Neuronal stem cell (in vitro differentiated cells): ENCODE measurements around the gene RELN.
"Not testable (repeated sequence)": the region's sequence is repeated elsewhere in the genome, so short reads cannot be mapped to it uniquely, and the experiment has no call there.

Experiments
- DNase-seq: peaks from one replicate; pipeline ENCODE4 v3.0.0-alpha.2; 2013; ENCODE audit warnings: low spot score
- H2AFZ ChIP-seq: one replicate; pipeline ENCODE4 v1.6.1; 2013; ENCODE audit warnings: mild to moderate bottlenecking, low read length, inconsistent platforms
- H2AK5ac ChIP-seq: 2 replicates; pipeline ENCODE4 v1.6.1; 2013; ENCODE audit warnings: low read depth, mild to moderate bottlenecking, inconsistent platforms, low read length, moderate library complexity, mixed read lengths
- H2BK120ac ChIP-seq: 2 replicates; pipeline ENCODE4 v1.6.1; 2013; ENCODE audit warnings: low read depth, mild to moderate bottlenecking, inconsistent platforms, low read length, moderate library complexity, mixed read lengths
- H2BK12ac ChIP-seq: one replicate; pipeline ENCODE4 v1.6.1; 2013; ENCODE audit warnings: low read length, inconsistent platforms
- H2BK15ac ChIP-seq: 2 replicates; pipeline ENCODE4 v1.6.1; 2013; ENCODE audit warnings: mild to moderate bottlenecking, low read length, inconsistent platforms, mixed read lengths
- H2BK5ac ChIP-seq: one replicate; pipeline ENCODE4 v1.6.1; 2013; ENCODE audit warnings: inconsistent platforms, mild to moderate bottlenecking, low read length, moderate library complexity
- H3K14ac ChIP-seq: one replicate; pipeline ENCODE4 v1.6.1; 2013; ENCODE audit warnings: low read length, inconsistent platforms
- H3K18ac ChIP-seq: 2 replicates; pipeline ENCODE4 v1.6.1; 2013; ENCODE audit warnings: low read length, inconsistent platforms
- H3K23ac ChIP-seq: 2 replicates; pipeline ENCODE4 v1.6.1; 2013; ENCODE audit warnings: low read depth, mild to moderate bottlenecking, mixed read lengths, low read length, inconsistent platforms; ENCODE audit not compliant: poor library complexity
- H3K27ac ChIP-seq: replicated peaks from 3 replicates; pipeline ENCODE4 v1.5.1; 2013; ENCODE audit warnings: low read length, inconsistent platforms
- H3K27me3 ChIP-seq, 3 experiments: 2 replicates each; pipeline ENCODE4 v1.6.1; 2013; ENCODE audit warnings: low read length in 3 of 3, mild to moderate bottlenecking in 2 of 3, inconsistent platforms in 1 of 3, low read depth in 1 of 3, mixed read lengths in 1 of 3, moderate library complexity in 1 of 3; ENCODE audit not compliant: control insufficient read depth in 3 of 3, insufficient read depth in 3 of 3
- H3K36me3 ChIP-seq, 2 donors: replicated peaks in 1 of 2; 2 replicates each; pipeline ENCODE4 v1.6.1; 2013; ENCODE audit warnings: low read length in 2 of 2; ENCODE audit not compliant: control insufficient read depth in 2 of 2, insufficient read depth in 2 of 2
- H3K4ac ChIP-seq: 2 replicates; pipeline ENCODE4 v1.6.1; 2013; ENCODE audit warnings: inconsistent platforms, mild to moderate bottlenecking, low read length, moderate library complexity
- H3K4me1 ChIP-seq, 2 donors: 1 replicate in 1 of 2; 2 replicates in 1 of 2; pipeline ENCODE4 v1.6.1; 2013; ENCODE audit warnings: low read length in 2 of 2, low read depth in 1 of 2; ENCODE audit not compliant: control insufficient read depth in 2 of 2, insufficient read depth in 1 of 2
- H3K4me2 ChIP-seq: one replicate; pipeline ENCODE4 v1.6.1; 2013; ENCODE audit warnings: mild to moderate bottlenecking, low read length, inconsistent platforms; ENCODE audit not compliant: insufficient read depth, poor library complexity, severe bottlenecking
- H3K4me3 ChIP-seq, 2 donors: 2 replicates each; pipeline ENCODE4 v1.5.1; 2013; ENCODE audit warnings: low read length in 2 of 2, mild to moderate bottlenecking in 2 of 2, inconsistent platforms in 1 of 2, moderate library complexity in 1 of 2
- H3K79me1 ChIP-seq: one replicate; pipeline ENCODE4 v1.6.1; 2013; ENCODE audit warnings: low read depth, mild to moderate bottlenecking, inconsistent platforms, low read length, moderate library complexity
- H3K9ac ChIP-seq: one replicate; pipeline ENCODE4 v1.6.1; 2013; ENCODE audit warnings: mild to moderate bottlenecking, low read depth, low read length, inconsistent platforms; ENCODE audit not compliant: poor library complexity
- H3K9me3 ChIP-seq, 2 donors: replicated peaks in 1 of 2; 2 replicates each; pipeline versions ENCODE3 to v1.6.1; 2013; ENCODE audit warnings: low read length in 2 of 2, mild to moderate bottlenecking in 2 of 2, inconsistent platforms in 1 of 2, low read depth in 1 of 2, mixed read lengths in 1 of 2, moderate library complexity in 1 of 2; ENCODE audit not compliant: control insufficient read depth in 2 of 2, insufficient read depth in 1 of 2
- H4K8ac ChIP-seq: one replicate; pipeline ENCODE4 v1.6.1; 2013; ENCODE audit warnings: low read depth, mild to moderate bottlenecking, inconsistent platforms, low read length, moderate library complexity
- H4K91ac ChIP-seq: one replicate; pipeline ENCODE4 v1.6.1; 2013; ENCODE audit warnings: low read length, low read depth, mild to moderate bottlenecking, inconsistent platforms; ENCODE audit not compliant: poor library complexity
- WGBS, 2 donors: extraction: QIAGEN DNeasy Blood & Tissue Kit; methylation state at CpG; one replicate each; pipeline ENCODE4 v1.1.7; 2013; ENCODE audit warnings: missing lambda C conversion rate in 2 of 2, mixed read lengths in 1 of 2; ENCODE audit not compliant: insufficient read length in 2 of 2, insufficient replicate concordance in 1 of 2; ENCODE audit errors: extremely low coverage in 2 of 2; 5-methylcytosine and 5-hydroxymethylcytosine counted together

RELN gene

DNA sequence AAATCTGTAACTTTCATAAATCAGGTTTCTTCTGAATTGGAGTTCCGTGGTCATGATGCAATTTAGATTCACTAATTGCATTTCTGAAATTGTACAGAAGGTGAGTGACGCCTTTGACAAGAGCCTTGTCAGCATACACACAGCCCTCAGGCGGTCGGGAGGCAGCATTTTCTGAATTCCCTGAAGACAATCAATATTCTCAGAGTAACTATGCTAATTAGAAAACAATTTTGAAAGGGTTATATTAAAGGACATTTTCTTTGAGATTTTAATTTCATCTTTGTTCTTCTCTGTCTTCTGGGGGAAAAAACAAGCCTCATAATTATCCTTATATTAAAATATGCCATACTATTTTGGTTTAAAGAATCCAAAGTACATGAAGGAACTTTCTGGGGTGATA is 488.3 kb downstream of the RELN start:
- no peak overlapping the region for H2AK5ac ChIP-seq
- WGBS, 2 donors = no CpG with 5 or more reads among the region's 4 CpGs
- no peak overlapping the region for H3K27ac ChIP-seq
- H3K27me3 ChIP-seq = no peaks in the 10 kb centered on the region
- no peak overlapping the region for H2BK12ac ChIP-seq
- H3K36me3 ChIP-seq = no peaks in the 10 kb centered on the region
- H4K91ac ChIP-seq = no peak overlapping the region
- H3K79me1 ChIP-seq = no peaks in the 10 kb centered on the region
- DNase-seq = no peak
- no peak overlapping the region for H3K4me3 ChIP-seq
- no peak overlapping the region for H3K14ac ChIP-seq
- no peak overlapping the region for H3K4ac ChIP-seq
- H3K23ac ChIP-seq = no peak overlapping the region
- H3K9me3 ChIP-seq = no peaks in the 10 kb centered on the region
- no peak overlapping the region for H2BK15ac ChIP-seq
- no peak overlapping the region for H3K9ac ChIP-seq
- H2BK5ac ChIP-seq = no peak overlapping the region
- H4K8ac ChIP-seq = no peak overlapping the region
- H3K18ac ChIP-seq = no peak overlapping the region
- no peak overlapping the region for H2AFZ ChIP-seq
- no peaks in the 10 kb centered on the region for H3K4me1 ChIP-seq
- H3K4me2 ChIP-seq = no peak overlapping the region
- H2BK120ac ChIP-seq = no peak overlapping the region

DNA sequence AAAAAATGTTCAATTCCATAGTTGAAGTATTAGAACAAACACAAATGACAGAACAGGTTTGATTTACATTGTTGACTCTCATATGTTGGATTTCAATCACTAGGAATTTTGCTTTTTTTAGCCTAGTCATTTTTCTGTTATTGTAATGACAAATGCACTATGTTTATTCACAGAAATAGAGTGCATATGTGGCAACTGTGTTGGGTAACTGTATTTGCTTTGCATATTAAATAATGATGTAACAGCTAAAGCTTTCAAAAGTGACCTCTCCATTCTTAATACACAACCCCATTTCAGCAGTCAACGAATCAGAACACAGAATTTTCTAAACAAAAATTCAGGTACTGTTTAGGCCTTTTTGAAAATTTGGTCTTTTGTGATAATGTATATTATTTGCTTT is 489.5 kb downstream of the RELN start:
- H3K27me3 ChIP-seq = no peaks in the 10 kb centered on the region
- H3K18ac ChIP-seq = no peak overlapping the region
- H3K9me3 ChIP-seq = no peaks in the 10 kb centered on the region
- no CpG with 5 or more reads among the region's 1 CpG for WGBS, 2 donors
- no peak overlapping the region for H2AFZ ChIP-seq
- no peak overlapping the region for H4K8ac ChIP-seq
- no peak overlapping the region for H2BK120ac ChIP-seq
- no peak overlapping the region for H3K27ac ChIP-seq
- no peak overlapping the region for H2AK5ac ChIP-seq
- no peak overlapping the region for H3K9ac ChIP-seq
- H2BK15ac ChIP-seq = no peak overlapping the region
- no peaks in the 10 kb centered on the region for H3K79me1 ChIP-seq
- H4K91ac ChIP-seq = no peak overlapping the region
- no peak overlapping the region for H3K23ac ChIP-seq
- no peaks in the 10 kb centered on the region for H3K36me3 ChIP-seq
- H2BK5ac ChIP-seq = no peak overlapping the region
- H3K4ac ChIP-seq = no peak overlapping the region
- no peak overlapping the region for H3K14ac ChIP-seq
- no peak overlapping the region for H3K4me3 ChIP-seq
- H2BK12ac ChIP-seq = no peak overlapping the region
- no peak overlapping the region for H3K4me2 ChIP-seq
- no peak for DNase-seq
- no peaks in the 10 kb centered on the region for H3K4me1 ChIP-seq

DNA sequence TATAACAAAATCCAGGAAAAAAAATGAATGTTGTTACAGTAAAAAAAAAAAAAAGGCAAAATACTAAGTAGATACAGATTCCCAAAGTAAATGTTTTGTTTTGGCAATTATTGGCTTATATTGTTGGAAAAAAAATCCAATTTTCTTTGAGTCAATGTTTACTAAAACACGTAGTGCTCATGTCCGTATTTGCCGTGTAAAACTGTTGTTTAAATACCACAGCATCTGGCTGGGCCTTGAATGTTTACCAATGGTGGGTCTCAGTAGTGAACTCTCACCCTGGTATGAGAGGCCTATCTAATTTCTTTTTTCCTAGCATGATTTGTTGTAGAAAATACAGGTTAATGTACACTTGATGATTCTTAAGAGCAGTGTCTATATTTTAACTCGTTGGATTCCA is 502.0 kb downstream of the RELN start:
- Histone ChIP-seq H2BK12ac (no peak overlapping the region), H3K27me3 (no peaks in the 10 kb centered on the region), H3K27ac (no peak overlapping the region)

DNA sequence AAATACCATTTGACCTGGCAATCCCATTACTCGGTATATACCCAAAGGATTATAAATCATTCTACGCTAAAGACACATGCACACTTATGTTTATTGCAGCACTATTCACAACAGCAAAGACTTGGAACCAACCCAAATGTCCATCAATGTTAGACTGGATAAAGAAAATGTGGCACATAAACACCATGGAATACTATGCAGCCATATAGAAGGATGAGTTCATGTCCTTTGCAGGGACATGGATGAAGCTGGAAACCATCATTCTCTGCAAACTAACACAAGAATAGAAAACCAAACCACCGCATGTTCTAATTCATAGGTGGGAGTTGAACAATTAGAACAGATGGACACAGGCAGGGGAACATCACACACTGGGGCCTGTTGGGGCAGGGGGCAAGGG is 502.6 kb downstream of the RELN start:
- not testable (repeated sequence) for H3K4me2 ChIP-seq, H2BK12ac ChIP-seq, H3K9ac ChIP-seq, H3K9me3 ChIP-seq, H2AK5ac ChIP-seq, H2BK5ac ChIP-seq, H3K4me1 ChIP-seq, H3K23ac ChIP-seq, H4K91ac ChIP-seq, H3K4ac ChIP-seq, DNase-seq, H2AFZ ChIP-seq, H3K4me3 ChIP-seq, H3K36me3 ChIP-seq, H4K8ac ChIP-seq, H3K79me1 ChIP-seq, H3K18ac ChIP-seq, H3K14ac ChIP-seq, H3K27me3 ChIP-seq, H3K27ac ChIP-seq, H2BK15ac ChIP-seq, H2BK120ac ChIP-seq
- WGBS, 2 donors = no CpG with 5 or more reads among the region's 3 CpGs

More for the DNA sequence above, 502.0 kb downstream of the RELN start:
- no peak overlapping the region for H2BK15ac ChIP-seq
- H3K4me2 ChIP-seq = no peak overlapping the region
- no peak overlapping the region for H4K91ac ChIP-seq
- H3K4me3 ChIP-seq = no peak overlapping the region
- no peaks in the 10 kb centered on the region for H3K9me3 ChIP-seq
- no peaks in the 10 kb centered on the region for H3K36me3 ChIP-seq
- H3K4ac ChIP-seq = no peak overlapping the region
- H3K23ac ChIP-seq = no peak overlapping the region
- no peak overlapping the region for H3K14ac ChIP-seq
- no CpG with 5 or more reads among the region's 4 CpGs for WGBS, 2 donors
- no peaks in the 10 kb centered on the region for H3K4me1 ChIP-seq
- H2BK120ac ChIP-seq = no peak overlapping the region
- H3K18ac ChIP-seq = no peak overlapping the region
- no peak overlapping the region for H2AFZ ChIP-seq
- H4K8ac ChIP-seq = no peak overlapping the region
- H2BK5ac ChIP-seq = no peak overlapping the region
- no peak overlapping the region for H3K9ac ChIP-seq
- no peak for DNase-seq
- H2AK5ac ChIP-seq = no peak overlapping the region
- H3K79me1 ChIP-seq = peaks cover 1% of the 10 kb centered on the region
